HepG2 (cell line): Measurements from ENCODE around the gene RPUSD4. TPM values are rescaled to one million over a fixed set of nuclear protein-coding genes. Genes with fewer than 3 reads are reported as not detected.
A peak's percentile ranks its signal among the peaks of the same experiment; 100 is the strongest.

ENCODE experiments used
- ASH2L ChIP-seq: fragments of 300-600, 200-600 bp; sonication (generic); IDR thresholded peaks from 2 replicates; pipeline ENCODE4 v1.7.0; 2017; ENCODE audit warnings: low read depth, mild to moderate bottlenecking, moderate library complexity, mixed read lengths, low read length; ENCODE audit not compliant: insufficient read length
- BHLHE40 ChIP-seq: IDR thresholded peaks from 2 replicates; pipeline ENCODE4 v1.6.1; 2011; ENCODE audit warnings: low read length, improper control_type of control experiment
- GATA4 ChIP-seq: sonication (generic); IDR thresholded peaks from 2 replicates; pipeline ENCODE4 v1.6.1; 2016; ENCODE audit warnings: antibody characterized with exemption, low read depth, borderline replicate concordance
- PPARG ChIP-seq: conservative IDR thresholded peaks from 2 replicates; pipeline ENCODE4 v1.6.1; 2016; ENCODE audit warnings: missing biosample characterization, missing genetic modification reagents
- SOX13 ChIP-seq, 3 experiments: fragments of 450-650 bp in 1 of 3; sonication (generic) in 1 of 3; formaldehyde crosslinking in 1 of 3; IDR thresholded peaks in 2 of 3; conservative IDR thresholded peaks in 1 of 3; 2 replicates each; pipeline versions ENCODE4 v1.5.0 to v1.6.1; 2016 to 2020; ENCODE audit warnings: antibody characterized with exemption in 1 of 3, mild to moderate bottlenecking in 1 of 3, missing compliant biosample characterization in 1 of 3, missing genetic modification reagents in 1 of 3, moderate library complexity in 1 of 3
- TOPORS ChIP-seq: sonication (generic); formaldehyde crosslinking; IDR thresholded peaks from 2 replicates; pipeline ENCODE4 v1.8.0; 2023; ENCODE audit warnings: mild to moderate bottlenecking, missing genetic modification reagents
- XRCC5 ChIP-seq: fragments of 200-400 bp; formaldehyde crosslinking; optimal IDR thresholded peaks from 2 replicates; pipeline ENCODE3; 2017; ENCODE audit warnings: mild to moderate bottlenecking, low read length
- ZBTB38 ChIP-seq: sonication (generic); formaldehyde crosslinking; IDR thresholded peaks from 2 replicates; pipeline ENCODE4 v1.5.1; 2020; ENCODE audit warnings: mild to moderate bottlenecking, missing genetic modification reagents
- ZNF329 ChIP-seq: sonication (generic); formaldehyde crosslinking; IDR thresholded peaks from 2 replicates; pipeline ENCODE4 v1.9.0; 2021; ENCODE audit warnings: low read depth, mild to moderate bottlenecking, missing genetic modification reagents
- ZNF446 ChIP-seq: sonication (generic); formaldehyde crosslinking; IDR thresholded peaks from 2 replicates; pipeline ENCODE4 v1.5.0; 2020; ENCODE audit warnings: mild to moderate bottlenecking, missing genetic modification reagents
- ZNF501 ChIP-seq: sonication (generic); formaldehyde crosslinking; IDR thresholded peaks from 2 replicates; pipeline ENCODE4 v1.5.1; 2020; ENCODE audit warnings: mild to moderate bottlenecking, moderate library complexity, missing genetic modification reagents
- ZNF552 ChIP-seq: sonication (generic); formaldehyde crosslinking; IDR thresholded peaks from 2 replicates; pipeline ENCODE4 v1.9.0; 2022; ENCODE audit warnings: missing genetic modification reagents, mild to moderate bottlenecking, borderline replicate concordance
- ZSCAN20 ChIP-seq: sonication (generic); formaldehyde crosslinking; IDR thresholded peaks from 2 replicates; pipeline ENCODE4 v1.4.0; 2020; ENCODE audit warnings: missing genetic modification reagents, mild to moderate bottlenecking, borderline replicate concordance
- polyA plus RNA-seq, 8 experiments: library from polyadenylated mRNA; depleted of rRNA in 3 of 8; stranded (reverse) in 7 of 8; unstranded in 1 of 8; fragments of >200 nt; fragmentation: Illumina TruSeq in 4 of 8; extraction: Trizol in 4 of 8; gene quantifications; 2 replicates each; pipeline versions ENCODE4 v1.2.1 to v1.2.3, GENCODE V29; 2011 to 2016; ENCODE audit warnings: low read depth in 4 of 8, missing spikeins in 1 of 8, mixed read lengths in 1 of 8; ENCODE audit not compliant: insufficient read depth in 1 of 8
- total RNA-seq, 5 experiments: library from RNA; depleted of rRNA; stranded (reverse); fragments of >200 nt; fragmentation: Illumina TruSeq; extraction: Trizol; gene quantifications; 2 replicates each; pipeline ENCODE4 v1.2.3, GENCODE V29; 2016; ENCODE audit warnings: low read depth in 1 of 5
- TF ChIP-seq, protein P1 (sequence below): sonication (generic); formaldehyde crosslinking; IDR thresholded peaks from 2 replicates; pipeline ENCODE4 v1.4.0; 2020; ENCODE audit warnings: missing genetic modification reagents
- TF ChIP-seq, protein P2 (sequence below): sonication (generic); formaldehyde crosslinking; IDR thresholded peaks from 2 replicates; pipeline ENCODE4 v1.4.0; 2020; ENCODE audit warnings: low read depth, mild to moderate bottlenecking, missing genetic modification reagents
- TF ChIP-seq, protein P3 (sequence below): sonication (generic); formaldehyde crosslinking; IDR thresholded peaks from 2 replicates; pipeline ENCODE4 v1.8.0; 2022; ENCODE audit warnings: missing genetic modification reagents, mild to moderate bottlenecking, borderline replicate concordance

RPUSD4 gene
- total and polyA plus RNA-seq, 2 of the 13 experiments (the other 11 are each of a cell fraction or from before 2014, with no cell fraction given), result 45.0 to 52.9 TPM

DNA sequence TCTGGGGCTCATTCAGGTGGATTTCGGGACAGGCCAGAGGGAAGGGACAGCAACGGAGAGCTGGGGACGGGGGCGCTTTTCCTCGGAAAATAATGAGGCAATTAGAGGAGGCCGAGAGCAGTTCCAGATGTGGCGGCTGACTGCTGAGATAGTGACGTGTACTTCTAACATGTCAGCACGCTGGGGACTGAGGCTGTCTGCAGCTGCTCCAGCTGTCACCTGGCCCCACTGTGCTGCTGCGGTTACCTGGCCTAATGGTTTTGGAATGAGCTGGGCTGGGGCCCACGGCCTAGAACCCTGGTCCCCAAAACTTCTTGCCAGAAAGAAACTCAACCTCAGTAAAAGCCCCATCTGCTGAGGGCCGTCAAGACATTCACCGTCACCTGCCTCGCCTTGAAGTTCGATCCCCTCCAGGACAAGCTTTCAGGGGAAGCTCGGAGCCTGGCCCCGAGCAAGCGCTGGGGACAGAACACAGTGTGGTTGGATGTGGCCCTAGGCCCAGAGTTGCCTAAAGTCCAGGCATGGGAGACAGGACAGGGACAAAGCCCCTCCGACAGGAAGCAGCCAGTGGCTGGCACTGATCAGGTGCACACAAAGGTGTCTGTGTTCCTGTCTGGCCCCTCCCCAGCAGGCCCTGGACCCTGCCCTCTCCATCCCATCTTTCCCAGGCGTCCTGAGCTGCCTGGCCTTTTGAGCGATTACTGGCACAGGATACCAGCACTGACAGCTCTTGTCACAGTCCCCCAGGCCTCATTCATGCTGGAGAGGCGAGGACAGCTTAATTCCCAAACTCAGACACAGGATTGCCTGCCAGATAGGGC is 22.1 kb downstream of the RPUSD4 start (continued):
- TF ChIP-seq, protein P1, sequence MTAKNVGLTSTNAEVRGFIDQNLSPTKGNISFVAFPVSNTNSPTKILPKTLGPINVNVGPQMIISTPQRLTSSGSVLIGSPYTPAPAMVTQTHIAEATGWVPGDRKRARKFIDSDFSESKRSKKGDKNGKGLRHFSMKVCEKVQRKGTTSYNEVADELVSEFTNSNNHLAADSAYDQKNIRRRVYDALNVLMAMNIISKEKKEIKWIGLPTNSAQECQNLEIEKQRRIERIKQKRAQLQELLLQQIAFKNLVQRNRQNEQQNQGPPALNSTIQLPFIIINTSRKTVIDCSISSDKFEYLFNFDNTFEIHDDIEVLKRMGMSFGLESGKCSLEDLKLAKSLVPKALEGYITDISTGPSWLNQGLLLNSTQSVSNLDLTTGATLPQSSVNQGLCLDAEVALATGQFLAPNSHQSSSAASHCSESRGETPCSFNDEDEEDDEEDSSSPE, result no peak; the same call in 1 of the 2 replicates
- TF ChIP-seq ZNF446 (CRISPR knock-in tag) (no peak), PPARG (peak; percentile 38; the same call in 1 of the 2 replicates), ASH2L (peak; percentile 50), ZSCAN20 (CRISPR knock-in tag) (no peak), ZBTB38 (CRISPR knock-in tag) (peak; percentile 94; the same call in 1 of the 2 replicates), SOX13 (IDR thresholded peaks at IDR 0.05) (0 out of 2 replicates have a peak, but pooled peaks have one; percentile 11), SOX13 (CRISPR knock-in tag; conservative IDR thresholded peaks at IDR 0.05 in 1 of 2, IDR thresholded peaks at IDR 0.05 in 1 of 2) (peak in 1 of 2 experiments; percentile 82; a peak in 1 of 4 replicates), GATA4 (peak; percentile 42; the same call in 1 of the 2 replicates), ZNF501 (peak; percentile 33; the same call in 1 of the 2 replicates), TOPORS (CRISPR knock-in tag) (0 out of 2 replicates have a peak, but pooled peaks have one; percentile 57), ZNF329 (CRISPR knock-in tag) (no peak), BHLHE40 (peak; percentile 27; the same call in 1 of the 2 replicates), ZNF552 (no peak), XRCC5 (peak; percentile 80)
- TF ChIP-seq, protein P2, sequence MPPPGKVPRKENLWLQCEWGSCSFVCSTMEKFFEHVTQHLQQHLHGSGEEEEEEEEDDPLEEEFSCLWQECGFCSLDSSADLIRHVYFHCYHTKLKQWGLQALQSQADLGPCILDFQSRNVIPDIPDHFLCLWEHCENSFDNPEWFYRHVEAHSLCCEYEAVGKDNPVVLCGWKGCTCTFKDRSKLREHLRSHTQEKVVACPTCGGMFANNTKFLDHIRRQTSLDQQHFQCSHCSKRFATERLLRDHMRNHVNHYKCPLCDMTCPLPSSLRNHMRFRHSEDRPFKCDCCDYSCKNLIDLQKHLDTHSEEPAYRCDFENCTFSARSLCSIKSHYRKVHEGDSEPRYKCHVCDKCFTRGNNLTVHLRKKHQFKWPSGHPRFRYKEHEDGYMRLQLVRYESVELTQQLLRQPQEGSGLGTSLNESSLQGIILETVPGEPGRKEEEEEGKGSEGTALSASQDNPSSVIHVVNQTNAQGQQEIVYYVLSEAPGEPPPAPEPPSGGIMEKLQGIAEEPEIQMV (CRISPR knock-in tag), result 0 out of 2 replicates have a peak, but pooled peaks have one; percentile 41
- TF ChIP-seq, protein P3, sequence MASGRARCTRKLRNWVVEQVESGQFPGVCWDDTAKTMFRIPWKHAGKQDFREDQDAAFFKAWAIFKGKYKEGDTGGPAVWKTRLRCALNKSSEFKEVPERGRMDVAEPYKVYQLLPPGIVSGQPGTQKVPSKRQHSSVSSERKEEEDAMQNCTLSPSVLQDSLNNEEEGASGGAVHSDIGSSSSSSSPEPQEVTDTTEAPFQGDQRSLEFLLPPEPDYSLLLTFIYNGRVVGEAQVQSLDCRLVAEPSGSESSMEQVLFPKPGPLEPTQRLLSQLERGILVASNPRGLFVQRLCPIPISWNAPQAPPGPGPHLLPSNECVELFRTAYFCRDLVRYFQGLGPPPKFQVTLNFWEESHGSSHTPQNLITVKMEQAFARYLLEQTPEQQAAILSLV (CRISPR knock-in tag), result 0 out of 2 replicates have a peak, but pooled peaks have one; percentile 34
